Stimulated activated CD4-positive, alpha-beta T cell treated with anti-CD3 and anti-CD28 coated beads, TNF-alpha, amount 100 ng/mL, for 48 hours (primary cell): ENCODE results near the gene PITPNC1.
"Not testable (repeated sequence)": the region's sequence is repeated elsewhere in the genome, so short reads cannot be mapped to it uniquely, and the experiment has no call there.

Source experiments
- DNase-seq, 3 donors: peaks; one replicate each; pipeline ENCODE4 v3.0.0-alpha.2; 2020; ENCODE audit warnings: low read depth in 3 of 3

Gene PITPNC1

GRCh38 chr17:67511804-67512203 lies 134.7 kb downstream of the PITPNC1 start:
- DNase-seq: no peak

GRCh38 chr17:67514998-67515397 lies 137.9 kb downstream of the PITPNC1 start:
- no peak for DNase-seq

- no peak for DNase-seq
Observed at GRCh38 chr17:67515490-67516083, 138.5 kb downstream of the PITPNC1 start.

- not testable (repeated sequence) for DNase-seq
Observed at GRCh38 chr17:67516571-67516970, 139.5 kb downstream of the PITPNC1 start.

- DNase-seq: no peak
Observed at GRCh38 chr17:67517325-67517724, 140.2 kb downstream of the PITPNC1 start.

GRCh38 chr17:67518876-67519275 lies 141.8 kb downstream of the PITPNC1 start:
- DNase-seq: no peak

GRCh38 chr17:67519801-67520251 lies 142.7 kb downstream of the PITPNC1 start:
- DNase-seq: no peak

GRCh38 chr17:67520252-67520906 lies 143.3 kb downstream of the PITPNC1 start:
- DNase-seq: no peak

- DNase-seq: no peak
Observed at GRCh38 chr17:67520916-67521774, 144.1 kb downstream of the PITPNC1 start.

GRCh38 chr17:67521775-67522069 lies 144.6 kb downstream of the PITPNC1 start:
- DNase-seq: no peak

GRCh38 chr17:67523101-67523500 lies 146.0 kb downstream of the PITPNC1 start:
- DNase-seq: no peak

- no peak for DNase-seq
Observed at GRCh38 chr17:67525239-67526135, 148.4 kb downstream of the PITPNC1 start.

GRCh38 chr17:67526700-67527099 lies 149.6 kb downstream of the PITPNC1 start:
- no peak for DNase-seq

GRCh38 chr17:67528751-67529436 lies 151.8 kb downstream of the PITPNC1 start:
- no peak for DNase-seq

GRCh38 chr17:67531291-67531690 lies 154.2 kb downstream of the PITPNC1 start:
- DNase-seq: no peak

GRCh38 chr17:67532326-67532871 lies 155.3 kb downstream of the PITPNC1 start:
- no peak for DNase-seq

- DNase-seq: no peak
Observed at GRCh38 chr17:67534941-67535340, 157.9 kb downstream of the PITPNC1 start.

GRCh38 chr17:67542219-67543114 lies 165.4 kb downstream of the PITPNC1 start:
- DNase-seq: no peak

- no peak for DNase-seq
Observed at GRCh38 chr17:67544364-67544955, 167.4 kb downstream of the PITPNC1 start.
